H9 (cell line): Measurements from ENCODE around the gene TAS2R10. TPM values are rescaled to one million over a fixed set of nuclear protein-coding genes. Genes with fewer than 3 reads are reported as not detected.

Source experiments
- DNase-seq: peaks from one replicate; pipeline ENCODE4 v3.0.0-alpha.2; 2017
- H2AFZ ChIP-seq: one replicate; pipeline ENCODE4 v1.6.1; 2013; ENCODE audit warnings: mild to moderate bottlenecking, low read length, control low read depth, moderate library complexity
- H2AK5ac ChIP-seq: 2 replicates; pipeline ENCODE4 v1.6.1; 2013; ENCODE audit warnings: low read length, control low read depth, mixed read lengths; ENCODE audit not compliant: insufficient read length
- H2BK120ac ChIP-seq: one replicate; pipeline ENCODE4 v1.6.1; 2013; ENCODE audit warnings: low read depth, mild to moderate bottlenecking, low read length, control low read depth, inconsistent platforms; ENCODE audit not compliant: poor library complexity, severe bottlenecking
- H2BK12ac ChIP-seq: 2 replicates; pipeline ENCODE4 v1.6.1; 2013; ENCODE audit warnings: low read length, control low read depth, mixed read lengths, low read depth; ENCODE audit not compliant: insufficient read length
- H2BK15ac ChIP-seq: 2 replicates; pipeline ENCODE4 v1.6.1; 2013; ENCODE audit warnings: low read depth, low read length, control low read depth
- H2BK20ac ChIP-seq: one replicate; pipeline ENCODE4 v1.6.1; 2013; ENCODE audit warnings: low read depth, mild to moderate bottlenecking, low read length, control low read depth, inconsistent platforms; ENCODE audit not compliant: poor library complexity, severe bottlenecking
- H2BK5ac ChIP-seq: 2 replicates; pipeline ENCODE4 v1.6.1; 2013; ENCODE audit warnings: low read length, control low read depth, mixed read lengths; ENCODE audit not compliant: insufficient read length
- H3K14ac ChIP-seq: 2 replicates; pipeline ENCODE4 v1.6.1; 2013; ENCODE audit warnings: low read length, control low read depth; ENCODE audit not compliant: insufficient read depth
- H3K18ac ChIP-seq: 2 replicates; pipeline ENCODE4 v1.6.1; 2013; ENCODE audit warnings: low read depth, mild to moderate bottlenecking, mixed read lengths, low read length, control low read depth; ENCODE audit not compliant: insufficient read length
- H3K23ac ChIP-seq: 2 replicates; pipeline ENCODE4 v1.6.1; 2013; ENCODE audit warnings: low read length, control low read depth, mixed read lengths, low read depth; ENCODE audit not compliant: insufficient read length
- H3K23me2 ChIP-seq: 2 replicates; pipeline ENCODE4 v1.6.1; 2013; ENCODE audit warnings: low read depth, mild to moderate bottlenecking, mixed read lengths, low read length, control low read depth; ENCODE audit not compliant: insufficient read length, poor library complexity, severe bottlenecking
- H3K27ac ChIP-seq: 2 replicates; pipeline ENCODE4 v1.5.1; 2013; ENCODE audit warnings: low read length, control low read depth, mixed read lengths, low read depth; ENCODE audit not compliant: insufficient read length
- H3K27me3 ChIP-seq: 2 replicates; pipeline ENCODE4 v1.6.1; 2013; ENCODE audit warnings: low read length, control low read depth, inconsistent platforms; ENCODE audit not compliant: insufficient read depth
- H3K4ac ChIP-seq: 2 replicates; pipeline ENCODE4 v1.6.1; 2013; ENCODE audit warnings: low read depth, mild to moderate bottlenecking, control low read depth, inconsistent platforms, low read length, moderate library complexity
- H3K4me1 ChIP-seq: 2 replicates; pipeline ENCODE4 v1.6.1; 2013; ENCODE audit warnings: low read length, control low read depth, inconsistent platforms; ENCODE audit not compliant: insufficient read depth
- H3K4me2 ChIP-seq: 2 replicates; pipeline ENCODE4 v1.6.1; 2013; ENCODE audit warnings: low read length, control low read depth, mixed read lengths; ENCODE audit not compliant: insufficient read length, insufficient read depth
- H3K56ac ChIP-seq: 2 replicates; pipeline ENCODE4 v1.6.1; 2013; ENCODE audit warnings: low read depth, mild to moderate bottlenecking, mixed read lengths, low read length, control low read depth; ENCODE audit not compliant: insufficient read length
- H3K79me1 ChIP-seq: 2 replicates; pipeline ENCODE4 v1.6.1; 2013; ENCODE audit warnings: low read depth, mild to moderate bottlenecking, moderate library complexity, low read length, control low read depth, inconsistent platforms; ENCODE audit not compliant: insufficient read depth, poor library complexity, severe bottlenecking
- H3K79me2 ChIP-seq: 2 replicates; pipeline ENCODE4 v1.6.1; 2013; ENCODE audit warnings: low read length, control low read depth, inconsistent platforms; ENCODE audit not compliant: insufficient read depth
- H3K9ac ChIP-seq: 2 replicates; pipeline ENCODE4 v1.6.1; 2013; ENCODE audit warnings: low read length, control low read depth, mixed read lengths; ENCODE audit not compliant: insufficient read length; ENCODE audit errors: extremely low read depth
- H3K9me3 ChIP-seq: one replicate; pipeline ENCODE4 v1.6.1; 2013; ENCODE audit warnings: low read depth, low read length, inconsistent platforms; ENCODE audit not compliant: control insufficient read depth
- H3T11ph ChIP-seq: one replicate; pipeline ENCODE4 v1.6.1; 2013; ENCODE audit warnings: mild to moderate bottlenecking, low read length, control low read depth, inconsistent platforms
- H4K20me1 ChIP-seq: one replicate; pipeline ENCODE4 v1.6.1; 2013; ENCODE audit not compliant: control insufficient read depth, insufficient read length, insufficient read depth
- H4K5ac ChIP-seq: 2 replicates; pipeline ENCODE4 v1.6.1; 2013; ENCODE audit warnings: low read depth, mild to moderate bottlenecking, mixed read lengths, low read length, control low read depth; ENCODE audit not compliant: insufficient read length
- H4K8ac ChIP-seq: replicated peaks from 2 replicates; pipeline ENCODE4 v1.6.1; 2013; ENCODE audit warnings: low read length, control low read depth, mixed read lengths, low read depth; ENCODE audit not compliant: insufficient read length
- H4K91ac ChIP-seq: 2 replicates; pipeline ENCODE4 v1.6.1; 2013; ENCODE audit warnings: low read depth, mild to moderate bottlenecking, moderate library complexity, mixed read lengths, low read length, control low read depth; ENCODE audit not compliant: insufficient read length
- H3K27ac Mint-ChIP-seq, 3 experiments: 2 replicates in 2 of 3; 3 replicates in 1 of 3; pipeline ENCODE4 v1.8.0; 2020 to 2021; ENCODE audit warnings: mixed read lengths in 3 of 3, mild to moderate bottlenecking in 1 of 3, moderate library complexity in 1 of 3
- H3K27me3 Mint-ChIP-seq: 2 replicates; pipeline ENCODE4 v1.8.0; 2021; ENCODE audit warnings: low read depth, mild to moderate bottlenecking, moderate library complexity, mixed read lengths
- H3K36me3 Mint-ChIP-seq, 3 experiments: 2 replicates in 2 of 3; 3 replicates in 1 of 3; pipeline ENCODE4 v1.8.0; 2020 to 2021; ENCODE audit warnings: low read depth in 3 of 3, mixed read lengths in 3 of 3; ENCODE audit not compliant: insufficient read depth in 1 of 3
- H3K4me1 Mint-ChIP-seq, 2 experiments: 2 replicates each; pipeline ENCODE4 v1.8.0; 2020; ENCODE audit warnings: mixed read lengths in 2 of 2
- H3K4me3 Mint-ChIP-seq, 2 experiments: 2 replicates in 1 of 2; 3 replicates in 1 of 2; pipeline ENCODE4 v1.8.0; 2020 to 2021; ENCODE audit warnings: mild to moderate bottlenecking in 2 of 2, mixed read lengths in 2 of 2, moderate library complexity in 1 of 2
- H3K9me3 Mint-ChIP-seq, 2 experiments: 2 replicates in 1 of 2; 3 replicates in 1 of 2; pipeline ENCODE4 v1.8.0; 2020; ENCODE audit warnings: mild to moderate bottlenecking in 2 of 2, mixed read lengths in 2 of 2, moderate library complexity in 1 of 2
- CTCF ChIP-seq: fragments of 200-600 bp; sonication (generic); conservative IDR thresholded peaks from 3 replicates; pipeline ENCODE4 v1.8.0; 2021; ENCODE audit warnings: antibody characterized with exemption, mild to moderate bottlenecking
- WGBS: extraction: QIAGEN DNeasy Blood & Tissue Kit; methylation state at CpG from one replicate; pipeline ENCODE4 v1.1.7; 2013; ENCODE audit warnings: missing lambda C conversion rate, low lambda C conversion rate, mixed read lengths; ENCODE audit not compliant: insufficient read length; ENCODE audit errors: extremely low coverage; 5-methylcytosine and 5-hydroxymethylcytosine counted together
- total RNA-seq: library from RNA; stranded (reverse); gene quantifications from 2 replicates; pipeline ENCODE4 v1.2.1, GENCODE V29; 2021

The TAS2R10 gene
- total RNA-seq, 1 experiment from 2014 or later, result 0.22 TPM

- Histone ChIP-seq H4K20me1 (no peaks in the 10 kb centered on the region), H2AK5ac (no peak overlapping the region), H2AFZ (no peak overlapping the region), H2BK120ac (no peak overlapping the region), H4K5ac (no peak overlapping the region), H3K9ac (no peak overlapping the region), H3K4me2 (no peak overlapping the region), H3K23ac (no peak overlapping the region), H3K18ac (no peak overlapping the region), H3K4me1 (no peaks in the 10 kb centered on the region), H2BK12ac (no peak overlapping the region), H3K27me3 (no peaks in the 10 kb centered on the region), H3T11ph (no peak overlapping the region), H4K8ac (no peak overlapping the region), H3K14ac (no peak overlapping the region), H3K9me3 (no peaks in the 10 kb centered on the region), H2BK20ac (no peak overlapping the region), H3K79me1 (no peaks in the 10 kb centered on the region), H3K56ac (no peak overlapping the region), H3K23me2 (no peaks in the 10 kb centered on the region), H4K91ac (no peak overlapping the region), H2BK5ac (no peak overlapping the region), H3K27ac (no peak overlapping the region), H3K4ac (no peak overlapping the region), H3K79me2 (no peaks in the 10 kb centered on the region), H2BK15ac (no peak overlapping the region)
- Mint-ChIP-seq H3K36me3 (no peaks in the 10 kb centered on the region; a peak in 1 of 7 replicates), H3K4me3 (no peak overlapping the region), H3K27me3 (no peaks in the 10 kb centered on the region), H3K9me3 (no peaks in the 10 kb centered on the region), H3K27ac (no peak overlapping the region), H3K4me1 (peaks cover 4% of the 10 kb centered on the region in 2 experiments)
- WGBS, result no CpG with 5 or more reads among the region's 3 CpGs
- no peak for DNase-seq
- no peak for TF ChIP-seq CTCF
Observed at GRCh38 chr12:10838461-10838860, 12.3 kb upstream of the TAS2R10 start.
